ENCODE measurements around the gene EPHB2.
"Not testable (repeated sequence)": the region's sequence is repeated elsewhere in the genome, so short reads cannot be mapped to it uniquely, and the experiment has no call there.

Gene EPHB2

GRCh38 chr1:22836850-22837249, 126.2 kb downstream of the EPHB2 start:
- Histone ChIP-seq H3K36me3 (no peaks in the 10 kb centered on the region), H3K4me3 (ENCODE audit: low read depth, low read length) (no peak overlapping the region), H3K27ac (no peak overlapping the region), H3K9me3 (ENCODE audit: severe bottlenecking) (no peaks in the 10 kb centered on the region), H3K27me3 (ENCODE audit: insufficient read depth, low read depth, severe bottlenecking) (no peaks in the 10 kb centered on the region)
- DNase-seq: no peak
- TF ChIP-seq CTCF (IDR thresholded peaks at IDR 0.05; ENCODE audit: low read depth, low read length): no peak

- H3K36me3 ChIP-seq: no peaks in the 10 kb centered on the region
- no peaks in the 10 kb centered on the region for H3K27me3 ChIP-seq (ENCODE audit: insufficient read depth, low read depth, severe bottlenecking)
- no peak overlapping the region for H3K4me3 ChIP-seq (ENCODE audit: low read depth, low read length)
- H3K9me3 ChIP-seq (ENCODE audit: severe bottlenecking): no peaks in the 10 kb centered on the region
- no peak overlapping the region for H3K27ac ChIP-seq
- no peak for DNase-seq
- TF ChIP-seq CTCF (IDR thresholded peaks at IDR 0.05; ENCODE audit: low read depth, low read length): no peak
These were observed 126.7 kb downstream of the EPHB2 start for GRCh38 chr1:22837332-22837731.

GRCh38 chr1:22838965-22839364, 128.3 kb downstream of the EPHB2 start:
- H3K27me3 ChIP-seq (ENCODE audit: insufficient read depth, low read depth, severe bottlenecking): no peaks in the 10 kb centered on the region
- TF ChIP-seq CTCF (IDR thresholded peaks at IDR 0.05; ENCODE audit: low read depth, low read length): no peak
- H3K4me3 ChIP-seq (ENCODE audit: low read depth, low read length): no peak overlapping the region
- H3K36me3 ChIP-seq: no peaks in the 10 kb centered on the region
- H3K27ac ChIP-seq: no peak overlapping the region
- DNase-seq: no peak
- no peaks in the 10 kb centered on the region for H3K9me3 ChIP-seq (ENCODE audit: severe bottlenecking)

- DNase-seq: no peak
- no peak for TF ChIP-seq CTCF (IDR thresholded peaks at IDR 0.05; ENCODE audit: low read depth, low read length)
- H3K9me3 ChIP-seq (ENCODE audit: severe bottlenecking): no peaks in the 10 kb centered on the region
- H3K27me3 ChIP-seq (ENCODE audit: insufficient read depth, low read depth, severe bottlenecking): no peaks in the 10 kb centered on the region
- H3K27ac ChIP-seq: no peak overlapping the region
- no peaks in the 10 kb centered on the region for H3K36me3 ChIP-seq
- no peak overlapping the region for H3K4me3 ChIP-seq (ENCODE audit: low read depth, low read length)
These were observed 129.2 kb downstream of the EPHB2 start for GRCh38 chr1:22839806-22840205.

GRCh38 chr1:22841142-22841541, 130.5 kb downstream of the EPHB2 start:
- no peak for TF ChIP-seq CTCF (IDR thresholded peaks at IDR 0.05; ENCODE audit: low read depth, low read length)
- Histone ChIP-seq H3K27me3 (ENCODE audit: insufficient read depth, low read depth, severe bottlenecking) (no peaks in the 10 kb centered on the region), H3K27ac (no peak overlapping the region), H3K9me3 (ENCODE audit: severe bottlenecking) (no peaks in the 10 kb centered on the region), H3K36me3 (no peaks in the 10 kb centered on the region), H3K4me3 (ENCODE audit: low read depth, low read length) (no peak overlapping the region)
- DNase-seq: no peak

- H3K27ac ChIP-seq: no peak overlapping the region
- TF ChIP-seq CTCF (IDR thresholded peaks at IDR 0.05; ENCODE audit: low read depth, low read length): no peak
- no peak for DNase-seq
- H3K9me3 ChIP-seq (ENCODE audit: severe bottlenecking): no peaks in the 10 kb centered on the region
- no peaks in the 10 kb centered on the region for H3K36me3 ChIP-seq
- no peak overlapping the region for H3K4me3 ChIP-seq (ENCODE audit: low read depth, low read length)
- H3K27me3 ChIP-seq (ENCODE audit: insufficient read depth, low read depth, severe bottlenecking): no peaks in the 10 kb centered on the region
These were observed 131.2 kb downstream of the EPHB2 start for GRCh38 chr1:22841860-22842281.

GRCh38 chr1:22843441-22844183, 133.0 kb downstream of the EPHB2 start:
- not testable (repeated sequence) for H3K27ac ChIP-seq; H3K36me3 ChIP-seq; H3K9me3 ChIP-seq (ENCODE audit: severe bottlenecking); DNase-seq; H3K4me3 ChIP-seq (ENCODE audit: low read depth, low read length); H3K27me3 ChIP-seq (ENCODE audit: insufficient read depth, low read depth, severe bottlenecking)
